ENCODE data around the gene ELMO1.

DNA sequence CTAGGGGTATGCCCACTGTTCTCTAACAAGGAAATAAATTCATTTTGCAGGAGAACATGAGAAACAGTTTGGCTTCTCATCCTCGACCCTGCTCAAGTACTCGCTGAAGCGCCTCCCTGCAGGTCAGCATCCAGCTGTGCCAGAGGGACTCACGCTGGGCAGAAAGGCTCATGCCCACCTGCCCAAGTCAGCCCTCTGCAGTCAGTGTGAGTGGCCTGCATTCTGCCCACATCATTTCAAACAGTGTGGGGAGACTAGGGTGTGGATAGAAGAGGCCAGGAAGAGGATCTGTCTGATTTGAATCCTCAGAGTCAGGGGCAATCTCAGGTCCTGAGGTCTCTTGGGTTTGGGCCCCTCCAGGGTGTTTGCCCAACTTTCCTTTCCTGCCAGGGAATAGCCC, 297.8 kb downstream of the ELMO1 start:
- TF ChIP-seq, protein P1, sequence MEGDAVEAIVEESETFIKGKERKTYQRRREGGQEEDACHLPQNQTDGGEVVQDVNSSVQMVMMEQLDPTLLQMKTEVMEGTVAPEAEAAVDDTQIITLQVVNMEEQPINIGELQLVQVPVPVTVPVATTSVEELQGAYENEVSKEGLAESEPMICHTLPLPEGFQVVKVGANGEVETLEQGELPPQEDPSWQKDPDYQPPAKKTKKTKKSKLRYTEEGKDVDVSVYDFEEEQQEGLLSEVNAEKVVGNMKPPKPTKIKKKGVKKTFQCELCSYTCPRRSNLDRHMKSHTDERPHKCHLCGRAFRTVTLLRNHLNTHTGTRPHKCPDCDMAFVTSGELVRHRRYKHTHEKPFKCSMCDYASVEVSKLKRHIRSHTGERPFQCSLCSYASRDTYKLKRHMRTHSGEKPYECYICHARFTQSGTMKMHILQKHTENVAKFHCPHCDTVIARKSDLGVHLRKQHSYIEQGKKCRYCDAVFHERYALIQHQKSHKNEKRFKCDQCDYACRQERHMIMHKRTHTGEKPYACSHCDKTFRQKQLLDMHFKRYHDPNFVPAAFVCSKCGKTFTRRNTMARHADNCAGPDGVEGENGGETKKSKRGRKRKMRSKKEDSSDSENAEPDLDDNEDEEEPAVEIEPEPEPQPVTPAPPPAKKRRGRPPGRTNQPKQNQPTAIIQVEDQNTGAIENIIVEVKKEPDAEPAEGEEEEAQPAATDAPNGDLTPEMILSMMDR (IDR thresholded peaks at IDR 0.05) = no peak
- no peak for TF ChIP-seq POLR2A (IDR thresholded peaks at IDR 0.05)

All from adrenal gland (tissue), 5 donors.